Neural cell (in vitro differentiated cells): Measurements from ENCODE around the gene RCC1.

ENCODE experiments used
- EP300 ChIP-seq: fragments of 450-650 bp; conservative IDR thresholded peaks from 2 replicates; pipeline ENCODE4 v1.6.1; 2014; ENCODE audit warnings: antibody characterized with exemption, mild to moderate bottlenecking, moderate library complexity; ENCODE audit not compliant: poor library complexity, severe bottlenecking
- TF ChIP-seq, protein P1 (sequence below): fragments of 450-650 bp; IDR thresholded peaks from 2 replicates; pipeline ENCODE4 v1.5.1; 2014; ENCODE audit warnings: antibody characterized with exemption, mild to moderate bottlenecking, moderate library complexity; ENCODE audit not compliant: poor library complexity, severe bottlenecking

DNA sequence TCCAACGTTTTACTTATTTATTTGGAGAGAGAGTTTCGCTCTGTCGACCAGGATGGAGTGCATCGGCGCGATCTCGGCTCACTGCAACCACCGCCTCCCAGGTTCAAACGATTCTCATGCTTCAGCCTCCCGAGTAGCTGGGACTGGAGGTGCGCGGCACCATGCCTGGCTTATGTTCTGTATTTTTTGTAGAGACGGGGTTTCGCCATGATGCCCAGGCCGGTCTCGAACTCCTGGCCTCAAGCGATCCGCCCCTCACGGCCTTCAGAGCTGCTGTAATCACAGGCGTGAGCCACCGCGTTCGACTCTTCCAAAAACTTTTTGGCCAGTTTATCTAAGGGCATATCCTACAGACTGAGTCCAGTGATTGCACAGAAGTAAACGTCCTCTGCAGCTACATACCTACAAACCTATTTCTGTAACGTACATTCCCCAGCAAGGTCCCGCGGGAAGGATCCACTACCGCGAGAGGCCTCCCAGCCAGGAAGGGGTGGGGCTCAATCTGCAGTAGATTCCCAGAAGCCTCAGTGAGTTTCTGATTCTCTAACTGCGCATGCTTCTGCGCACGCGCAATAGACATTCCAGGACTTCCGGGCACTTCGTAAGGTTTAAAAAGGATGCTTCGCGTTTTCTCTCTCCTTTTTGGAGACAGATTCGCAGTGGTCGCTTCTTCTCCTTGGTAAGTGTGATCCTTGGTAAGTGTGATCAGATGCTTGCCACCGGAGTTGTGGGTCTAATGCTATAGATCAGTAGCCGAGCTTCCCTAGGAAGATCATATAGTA, at the start of gene RCC1:
- TF ChIP-seq EP300, result peak; percentile 35
- TF ChIP-seq, protein P1, sequence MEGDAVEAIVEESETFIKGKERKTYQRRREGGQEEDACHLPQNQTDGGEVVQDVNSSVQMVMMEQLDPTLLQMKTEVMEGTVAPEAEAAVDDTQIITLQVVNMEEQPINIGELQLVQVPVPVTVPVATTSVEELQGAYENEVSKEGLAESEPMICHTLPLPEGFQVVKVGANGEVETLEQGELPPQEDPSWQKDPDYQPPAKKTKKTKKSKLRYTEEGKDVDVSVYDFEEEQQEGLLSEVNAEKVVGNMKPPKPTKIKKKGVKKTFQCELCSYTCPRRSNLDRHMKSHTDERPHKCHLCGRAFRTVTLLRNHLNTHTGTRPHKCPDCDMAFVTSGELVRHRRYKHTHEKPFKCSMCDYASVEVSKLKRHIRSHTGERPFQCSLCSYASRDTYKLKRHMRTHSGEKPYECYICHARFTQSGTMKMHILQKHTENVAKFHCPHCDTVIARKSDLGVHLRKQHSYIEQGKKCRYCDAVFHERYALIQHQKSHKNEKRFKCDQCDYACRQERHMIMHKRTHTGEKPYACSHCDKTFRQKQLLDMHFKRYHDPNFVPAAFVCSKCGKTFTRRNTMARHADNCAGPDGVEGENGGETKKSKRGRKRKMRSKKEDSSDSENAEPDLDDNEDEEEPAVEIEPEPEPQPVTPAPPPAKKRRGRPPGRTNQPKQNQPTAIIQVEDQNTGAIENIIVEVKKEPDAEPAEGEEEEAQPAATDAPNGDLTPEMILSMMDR, result no peak
